ENCODE data around the gene SP100. TPM values are rescaled to one million over a fixed set of nuclear protein-coding genes. Genes with fewer than 3 reads are reported as not detected.

Gene SP100
- total RNA-seq, 4 donors from 2014 or later = 106 to 498 (median 127) TPM

- Histone ChIP-seq H3K4me1 (peaks cover 0 to 20% (median 7%) of the 10 kb centered on the region in 4 donors), H3K27ac (peak overlapping the region in 1 of 4 donors; percentile 6), H3K4me3 (no peak overlapping the region), H3K9me3 (no peaks in the 10 kb centered on the region), H3K36me3 (peaks cover 0 to 65% (median 3%) of the 10 kb centered on the region in 3 donors), H3K27me3 (no peaks in the 10 kb centered on the region)
- TF ChIP-seq POLR2A (IDR thresholded peaks at IDR 0.05) = no peak
- no peak for TF ChIP-seq CTCF (IDR thresholded peaks at IDR 0.05)
- DNase-seq = no peak
Observed at GRCh38 chr2:230453006-230453405, 37.0 kb downstream of the SP100 start.

DNA sequence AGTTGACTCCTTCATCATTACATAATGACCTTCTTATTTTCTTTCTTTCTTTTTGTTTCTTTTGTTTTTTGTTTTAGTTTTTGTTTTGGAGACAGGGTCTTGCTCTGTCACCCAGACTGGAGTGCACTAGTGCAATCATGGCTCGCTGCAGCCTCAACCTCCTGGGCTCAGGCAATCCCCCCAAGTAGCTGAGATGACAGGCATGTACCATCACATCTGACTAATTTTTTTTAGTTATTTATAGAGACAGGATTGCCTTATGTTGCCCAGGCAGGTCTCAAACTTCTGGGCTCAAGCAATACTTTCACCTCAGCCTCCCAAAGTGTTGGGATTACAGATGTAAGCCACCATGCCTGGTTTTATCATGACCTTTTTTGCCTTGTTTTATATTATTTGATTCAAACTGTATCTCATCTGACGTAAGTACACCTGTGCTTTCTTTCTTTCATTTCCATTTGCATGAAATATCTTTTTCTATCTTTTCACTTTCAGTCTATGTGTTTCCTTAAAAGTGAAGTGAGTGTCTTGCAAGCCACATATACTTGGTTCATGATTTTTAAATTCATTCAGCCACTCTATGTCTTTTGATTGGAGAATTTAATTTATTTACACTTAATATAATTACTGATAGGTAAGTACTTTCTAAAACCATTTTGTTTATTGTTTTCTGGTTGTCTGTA lies 39.1 kb downstream of the SP100 start:
- Histone ChIP-seq H3K27me3 (no peaks in the 10 kb centered on the region), H3K36me3 (peaks cover 0 to 64% (median 3%) of the 10 kb centered on the region in 3 donors), H3K4me1 (peaks cover 0 to 10% (median 2%) of the 10 kb centered on the region in 4 donors), H3K27ac (peak overlapping the region in 1 of 4 donors; percentile 43), H3K9me3 (no peaks in the 10 kb centered on the region), H3K4me3 (no peak overlapping the region)
- TF ChIP-seq POLR2A (IDR thresholded peaks at IDR 0.05) = no peak
- TF ChIP-seq CTCF (IDR thresholded peaks at IDR 0.05) = no peak
- no peak for DNase-seq

DNA sequence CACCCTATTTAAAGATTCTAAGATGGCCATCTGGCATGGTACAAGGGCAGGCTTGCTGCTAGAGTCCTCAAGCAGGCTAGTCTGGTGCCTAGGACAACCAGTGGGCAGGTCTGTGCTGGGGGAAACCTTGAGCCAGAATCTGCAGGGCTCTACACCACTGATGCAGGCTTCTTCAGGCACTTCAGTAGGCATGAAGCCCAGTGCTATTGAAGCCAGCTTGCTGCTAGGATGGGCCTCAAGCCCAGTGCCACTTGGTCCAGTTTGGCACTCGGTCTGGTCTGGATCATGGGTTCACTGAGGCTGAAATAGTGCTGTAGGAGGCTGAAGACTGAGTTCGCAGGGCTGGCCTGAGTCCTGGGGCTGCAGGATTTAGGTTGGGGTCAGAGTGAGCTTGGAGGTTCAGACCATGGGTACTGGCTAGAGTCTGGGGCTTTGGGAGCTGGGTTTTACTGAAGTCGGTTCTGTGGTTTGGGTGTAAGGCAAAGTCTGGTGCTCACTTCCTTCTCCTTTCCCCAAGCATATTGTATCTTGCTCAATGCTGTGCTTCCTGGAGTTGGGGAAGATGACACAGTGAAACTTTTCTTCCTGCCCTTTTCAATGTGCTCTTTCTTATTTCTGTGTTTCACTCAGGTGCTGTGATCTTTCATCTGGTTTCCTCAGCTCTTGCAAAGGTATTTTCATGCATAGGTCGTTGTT lies 41.2 kb downstream of the SP100 start:
- H3K27ac ChIP-seq = peak overlapping the region in 1 of 4 donors; percentile 76
- no peaks in the 10 kb centered on the region for H3K27me3 ChIP-seq
- peak in 2 of 3 donors; percentile 62 to 64 for DNase-seq
- H3K4me1 ChIP-seq = peaks cover 0 to 10% (median 2%) of the 10 kb centered on the region in 4 donors
- TF ChIP-seq CTCF (IDR thresholded peaks at IDR 0.05) = no peak
- TF ChIP-seq POLR2A (IDR thresholded peaks at IDR 0.05) = no peak
- H3K36me3 ChIP-seq = peaks cover 0 to 73% (median 3%) of the 10 kb centered on the region in 3 donors
- no peaks in the 10 kb centered on the region for H3K9me3 ChIP-seq
- no peak overlapping the region for H3K4me3 ChIP-seq

DNA sequence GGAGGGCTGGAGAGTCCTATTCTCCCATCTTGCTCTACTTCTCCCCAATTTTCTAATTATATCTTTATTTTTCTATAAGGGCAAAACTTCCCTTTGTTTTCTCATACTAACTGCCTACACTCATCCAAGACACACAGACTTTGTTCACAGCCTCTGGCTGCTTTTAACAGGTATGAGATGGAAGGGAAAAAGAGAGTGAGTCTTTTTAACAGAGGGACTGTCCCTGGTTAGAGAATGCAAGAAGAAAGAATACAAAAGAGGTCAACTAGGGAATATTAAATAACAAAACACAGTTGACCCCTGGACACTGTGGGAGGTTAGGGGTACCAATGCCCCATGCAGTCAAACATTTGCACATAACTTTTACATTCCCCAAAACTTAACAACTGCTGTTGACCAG lies 41.8 kb downstream of the SP100 start:
- peaks cover 0 to 10% (median 2%) of the 10 kb centered on the region in 4 donors for H3K4me1 ChIP-seq
- H3K36me3 ChIP-seq = peaks cover 0 to 73% (median 3%) of the 10 kb centered on the region in 3 donors
- H3K4me3 ChIP-seq = no peak overlapping the region
- TF ChIP-seq POLR2A (IDR thresholded peaks at IDR 0.05) (no peak), CTCF (IDR thresholded peaks at IDR 0.05) (no peak)
- DNase-seq = no peak
- H3K27me3 ChIP-seq = no peaks in the 10 kb centered on the region
- H3K9me3 ChIP-seq = no peaks in the 10 kb centered on the region
- peak overlapping the region in 1 of 4 donors; percentile 76 for H3K27ac ChIP-seq

GRCh38 chr2:230459216-230459615 lies 43.2 kb downstream of the SP100 start:
- TF ChIP-seq POLR2A (IDR thresholded peaks at IDR 0.05) = no peak
- no peak for TF ChIP-seq CTCF (IDR thresholded peaks at IDR 0.05)
- no peak for DNase-seq
- no peak overlapping the region for H3K4me3 ChIP-seq
- H3K36me3 ChIP-seq = peaks cover 0 to 80% (median 3%) of the 10 kb centered on the region in 3 donors
- no peaks in the 10 kb centered on the region for H3K9me3 ChIP-seq
- no peaks in the 10 kb centered on the region for H3K27me3 ChIP-seq
- no peak overlapping the region for H3K27ac ChIP-seq
- H3K4me1 ChIP-seq = peaks cover 0 to 10% (median 2%) of the 10 kb centered on the region in 4 donors
